Endothelial cell of umbilical vein (primary cell): ENCODE measurements around the gene PITX2. TPM values are rescaled to one million over a fixed set of nuclear protein-coding genes. Genes with fewer than 3 reads are reported as not detected.

Source experiments
- BruUV-seq: library from RNA; stranded (reverse); fragments of 400-500 nt; replicated peaks from 2 replicates; lab custom pipeline; 2021; lab: Mats Ljungman, UMichigan
- CTCF ChIA-PET: fragments of 300-600, 350-600 bp; sonication (Branson Sonifier 250); formaldehyde crosslinking; loops from one replicate; lab custom pipeline; 2021; ENCODE audit warnings: antibody characterized with exemption, inconsistent platforms; lab: Charles Lee
- POLR2A ChIA-PET: fragments of 300-600, 350-600 bp; sonication (Branson Sonifier 250); formaldehyde crosslinking; loops from one replicate; lab custom pipeline; 2021; ENCODE audit warnings: antibody characterized with exemption, inconsistent platforms; lab: Charles Lee
- DNase-seq: peaks from one replicate; pipeline ENCODE4 v3.0.0-alpha.2; 2011; ENCODE audit warnings: low read depth, low spot score
- FAIRE-seq: peaks from 2 replicates; lab custom pipeline; 2011; peaks lifted over from hg19 to GRCh38; lab: Jason Lieb, UNC
- H2AFZ ChIP-seq: 2 replicates; pipeline ENCODE4 v1.6.0; 2012; ENCODE audit warnings: low read depth, low read length, control low read depth, inconsistent platforms
- H3K27ac ChIP-seq: 2 replicates; pipeline ENCODE4 v1.5.1; 2011; ENCODE audit warnings: low read depth, mild to moderate bottlenecking, control low read depth, low read length, moderate library complexity; ENCODE audit not compliant: insufficient read depth
- H3K27me3 ChIP-seq, 2 experiments: 2 replicates each; pipeline versions ENCODE4 v1.6.0 to v1.6.1; 2011; ENCODE audit warnings: low read length in 2 of 2, mixed read lengths in 1 of 2; ENCODE audit not compliant: control insufficient read depth in 2 of 2, insufficient read depth in 2 of 2
- H3K36me3 ChIP-seq, 2 experiments: 2 replicates in 1 of 2; 3 replicates in 1 of 2; pipeline ENCODE4 v1.5.1; 2011; ENCODE audit warnings: low read length in 2 of 2, mild to moderate bottlenecking in 1 of 2, moderate library complexity in 1 of 2; ENCODE audit not compliant: control insufficient read depth in 2 of 2, insufficient read depth in 2 of 2; ENCODE audit errors: extremely low read depth in 1 of 2
- H3K4me1 ChIP-seq: 3 replicates; pipeline ENCODE4 v1.5.1; 2011; ENCODE audit warnings: mild to moderate bottlenecking, low read length; ENCODE audit not compliant: control insufficient read depth, insufficient read depth; ENCODE audit errors: extremely low read depth
- H3K4me2 ChIP-seq: 2 replicates; pipeline ENCODE4 v1.6.1; 2011; ENCODE audit warnings: low read length, control low read depth, mixed read lengths; ENCODE audit not compliant: insufficient read depth
- H3K4me3 ChIP-seq, 3 experiments: fragments of 200-600 bp in 1 of 3; sonication (generic), shearing (Covaris generic) in 1 of 3; replicated peaks in 1 of 3; 2 replicates each; pipeline ENCODE4 v1.5.1; 2011 to 2016; ENCODE audit warnings: control low read depth in 3 of 3, low read length in 3 of 3, mild to moderate bottlenecking in 2 of 3, inconsistent platforms in 1 of 3, low read depth in 1 of 3, moderate library complexity in 1 of 3; ENCODE audit not compliant: insufficient read depth in 1 of 3
- H3K79me2 ChIP-seq: 2 replicates; pipeline ENCODE4 v1.6.0; 2012; ENCODE audit warnings: low read length, inconsistent platforms; ENCODE audit not compliant: control insufficient read depth, insufficient read depth
- H3K9ac ChIP-seq: replicated peaks from 2 replicates; pipeline ENCODE3; 2011; ENCODE audit warnings: low read length, control low read depth; ENCODE audit not compliant: insufficient read depth; ENCODE audit errors: extremely low read depth
- H3K9me1 ChIP-seq: replicated peaks from 3 replicates; pipeline ENCODE4 v1.6.0; 2011; ENCODE audit warnings: mild to moderate bottlenecking, low read length; ENCODE audit not compliant: control insufficient read depth, insufficient read depth; ENCODE audit errors: extremely low read depth
- H3K9me3 ChIP-seq: replicated peaks from 2 replicates; pipeline ENCODE4 v1.5.1; 2012; ENCODE audit warnings: low read length, inconsistent platforms; ENCODE audit not compliant: control insufficient read depth, insufficient read depth
- H4K20me1 ChIP-seq: replicated peaks from 2 replicates; pipeline ENCODE3; 2011; ENCODE audit warnings: mild to moderate bottlenecking, low read length; ENCODE audit not compliant: control insufficient read depth, insufficient read depth; ENCODE audit errors: extremely low read depth
- EZH2 ChIP-seq: IDR thresholded peaks from 2 replicates; pipeline ENCODE4 v1.6.1; 2012; ENCODE audit warnings: borderline replicate concordance, low read depth, mild to moderate bottlenecking, moderate library complexity, low read length, inconsistent platforms; ENCODE audit not compliant: severe bottlenecking
- FOS ChIP-seq: IDR thresholded peaks from 2 replicates; pipeline ENCODE4 v1.6.1; 2011; ENCODE audit warnings: mild to moderate bottlenecking, low read length, moderate library complexity, borderline replicate concordance; ENCODE audit not compliant: insufficient read depth
- GATA2 ChIP-seq: IDR thresholded peaks from 2 replicates; pipeline ENCODE4 v1.7.0; 2011; ENCODE audit warnings: low read depth, mild to moderate bottlenecking, moderate library complexity, mixed read lengths, low read length; ENCODE audit not compliant: insufficient read length, insufficient read depth
- JUN ChIP-seq: IDR thresholded peaks from 2 replicates; pipeline ENCODE4 v1.6.1; 2011; ENCODE audit warnings: borderline replicate concordance, low read depth; ENCODE audit not compliant: insufficient read length, insufficient read depth
- MYC ChIP-seq: IDR thresholded peaks from one replicate; pipeline ENCODE4 v1.6.1; 2011; ENCODE audit warnings: mild to moderate bottlenecking, low read depth, low read length
- POLR2A ChIP-seq: IDR thresholded peaks from 2 replicates; pipeline ENCODE4 v1.6.1; 2012; ENCODE audit warnings: low read depth, mild to moderate bottlenecking, control low read depth, low read length
- POLR2AphosphoS5 ChIP-seq: IDR thresholded peaks from 2 replicates; pipeline ENCODE4 v1.6.1; 2012; ENCODE audit warnings: low read depth, mild to moderate bottlenecking, control low read depth, low read length, moderate library complexity; ENCODE audit not compliant: insufficient read depth
- dilution Hi-C: fragments of 300-500 bp; cut with MboI; formaldehyde crosslinking; loops from one replicate; pipeline ENCODE4 v1.15.0; 2019; ENCODE audit warnings: low sequenced_read_pairs; ENCODE audit not compliant: extremely low pct_ligation_motif_present
- intact Hi-C: fragments of 100-400 bp; cut with micrococcal nuclease; formaldehyde crosslinking; loops from one replicate; pipeline ENCODE4 v1.10.0; 2022
- polyA plus RNA-seq, 4 experiments: library from polyadenylated mRNA; depleted of rRNA in 3 of 4; stranded (reverse) in 3 of 4; unstranded in 1 of 4; fragments of >200 nt; gene quantifications; 2 replicates each; pipeline versions ENCODE4 v1.2.1 to v1.2.3, GENCODE V29; 2011 to 2012; ENCODE audit warnings: missing spikeins in 1 of 4
- total RNA-seq: library from RNA; stranded (reverse); gene quantifications from 2 replicates; pipeline ENCODE4 v1.2.3, GENCODE V29; 2021
- TF ChIP-seq, protein P1 (sequence below): IDR thresholded peaks from 2 replicates; pipeline ENCODE4 v1.6.1; 2011; ENCODE audit not compliant: insufficient read depth, insufficient read length
- TF ChIP-seq, protein P2 (sequence below), 2 donors: IDR thresholded peaks; 1 replicate in 1 of 2; 2 replicates in 1 of 2; pipeline ENCODE4 v1.5.1; 2011; ENCODE audit warnings: low read length in 2 of 2, mild to moderate bottlenecking in 2 of 2, moderate library complexity in 2 of 2, control low read depth in 1 of 2, inconsistent platforms in 1 of 2, low read depth in 1 of 2; ENCODE audit not compliant: insufficient read depth in 1 of 2; ENCODE audit errors: extremely low read depth in 1 of 2

Gene PITX2
- total and polyA plus RNA-seq, 2 donors (not counting 3 experiments of a cell fraction or from before 2014, with no cell fraction given) = 0.04 to 0.31 TPM

DNA sequence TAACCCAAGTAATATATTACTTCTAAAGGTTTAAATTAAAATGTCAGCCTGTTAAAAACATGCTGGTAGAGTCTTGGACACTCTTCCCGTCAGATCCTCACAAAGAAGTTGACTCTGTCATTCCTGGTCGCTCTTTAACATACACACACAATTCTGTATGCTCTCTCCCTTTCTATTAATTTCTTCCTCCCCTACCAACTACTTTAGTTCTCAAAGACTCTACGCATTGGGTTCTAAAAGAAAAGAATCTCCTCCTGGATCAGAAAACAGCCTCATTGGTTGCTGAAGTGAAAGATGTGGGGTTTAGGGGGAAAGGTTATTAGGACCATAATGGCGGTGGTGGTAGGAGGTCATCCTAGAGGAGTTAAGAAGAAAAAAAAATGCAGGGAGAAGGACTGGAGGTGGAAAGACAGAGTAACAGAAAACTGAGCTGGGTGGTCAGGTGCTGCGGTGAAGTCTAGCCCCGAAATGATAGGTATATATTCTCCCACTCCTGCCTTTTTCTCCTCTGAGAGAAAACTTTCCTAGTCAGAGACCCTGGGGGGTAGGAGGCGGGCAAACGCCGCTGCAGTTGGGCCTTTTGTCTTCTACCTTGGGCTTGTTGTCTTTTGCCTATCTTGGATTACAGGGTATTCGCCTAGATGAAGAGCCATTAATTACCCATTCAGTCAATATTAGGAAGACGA, 5.2 kb upstream of the PITX2 start:
- ChIA-PET CTCF (interaction anchor here (1.1 to 1.6 kb wide), 2 partner anchors 17 to 1004 kb away, joined by 3 to 5 read pairs; no protein-coding TSS in a partner anchor), POLR2A (no interaction called here)
- Histone ChIP-seq H3K36me3 (no peaks in the 10 kb centered on the region), H3K9me3 (no peaks in the 10 kb centered on the region), H3K4me1 (no peaks in the 10 kb centered on the region), H3K4me2 (no peak overlapping the region), H3K27ac (no peak overlapping the region), H4K20me1 (no peaks in the 10 kb centered on the region), H3K4me3 (no peak overlapping the region), H3K9me1 (no peaks in the 10 kb centered on the region), H2AFZ (no peak overlapping the region), H3K27me3 (peaks cover 92 to 93% of the 10 kb centered on the region in 2 experiments), H3K79me2 (no peaks in the 10 kb centered on the region), H3K9ac (no peak overlapping the region)
- dilution Hi-C loops (no loop called here), intact Hi-C loops (no loop called here)
- TF ChIP-seq JUN = no peak
- no peak for DNase-seq
- FAIRE-seq = no peak
- BruUV-seq = no TSS peak

DNA sequence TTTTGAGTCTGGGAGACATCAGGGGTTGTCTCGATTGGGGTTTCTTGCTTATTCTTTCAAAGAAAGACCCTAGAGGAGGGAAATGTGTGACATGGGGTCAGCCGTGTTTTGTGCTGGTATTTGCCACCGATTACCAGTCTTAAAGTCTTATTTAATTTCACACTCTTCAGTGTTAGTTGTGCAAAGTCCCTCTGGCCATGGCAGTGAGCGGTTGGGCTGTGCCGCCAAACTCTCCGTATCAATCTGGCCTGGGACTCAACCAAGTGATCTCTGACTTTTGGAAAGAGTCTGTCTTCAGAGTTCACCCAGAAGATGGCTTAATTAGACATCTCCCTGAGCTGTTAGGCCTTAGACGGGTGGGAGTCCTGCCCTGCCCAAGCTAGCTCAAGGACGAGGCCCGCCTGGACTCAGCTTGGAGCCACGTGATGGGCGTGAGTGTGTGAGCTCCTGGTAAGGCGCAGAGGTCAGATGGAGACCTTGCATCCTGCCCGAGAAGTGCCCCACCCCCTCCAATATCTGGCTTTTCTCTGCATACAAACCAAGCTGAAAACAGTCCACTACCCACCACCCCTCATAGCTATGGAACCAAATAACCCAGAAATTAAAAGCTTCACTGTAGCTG, 3.8 kb upstream of the PITX2 start:
- CTCF ChIA-PET = no interaction called here

More for the DNA sequence above, 3.8 kb upstream of the PITX2 start:
- POLR2A ChIA-PET = no interaction called here
- no peaks in the 10 kb centered on the region for H4K20me1 ChIP-seq
- no peaks in the 10 kb centered on the region for H3K9me3 ChIP-seq
- peaks cover 6% of the 10 kb centered on the region for H3K4me1 ChIP-seq
- no peaks in the 10 kb centered on the region for H3K36me3 ChIP-seq
- peaks cover 91 to 96% of the 10 kb centered on the region in 2 experiments for H3K27me3 ChIP-seq
- H2AFZ ChIP-seq = no peak overlapping the region
- no peaks in the 10 kb centered on the region for H3K9me1 ChIP-seq
- FAIRE-seq (no peak), DNase-seq (no peak)
- H3K9ac ChIP-seq = no peak overlapping the region
- no peak overlapping the region for H3K4me3 ChIP-seq
- intact Hi-C loops = no loop called here
- H3K4me2 ChIP-seq = no peak overlapping the region
- TF ChIP-seq JUN = no peak
- no peak for TF ChIP-seq FOS
- no peak for TF ChIP-seq MYC
- no peak for TF ChIP-seq GATA2
- no peak for TF ChIP-seq POLR2AphosphoS5
- TF ChIP-seq, protein P1, sequence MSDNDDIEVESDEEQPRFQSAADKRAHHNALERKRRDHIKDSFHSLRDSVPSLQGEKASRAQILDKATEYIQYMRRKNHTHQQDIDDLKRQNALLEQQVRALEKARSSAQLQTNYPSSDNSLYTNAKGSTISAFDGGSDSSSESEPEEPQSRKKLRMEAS = no peak
- TF ChIP-seq POLR2A = no peak
- no peak for TF ChIP-seq EZH2
- TF ChIP-seq, protein P2, sequence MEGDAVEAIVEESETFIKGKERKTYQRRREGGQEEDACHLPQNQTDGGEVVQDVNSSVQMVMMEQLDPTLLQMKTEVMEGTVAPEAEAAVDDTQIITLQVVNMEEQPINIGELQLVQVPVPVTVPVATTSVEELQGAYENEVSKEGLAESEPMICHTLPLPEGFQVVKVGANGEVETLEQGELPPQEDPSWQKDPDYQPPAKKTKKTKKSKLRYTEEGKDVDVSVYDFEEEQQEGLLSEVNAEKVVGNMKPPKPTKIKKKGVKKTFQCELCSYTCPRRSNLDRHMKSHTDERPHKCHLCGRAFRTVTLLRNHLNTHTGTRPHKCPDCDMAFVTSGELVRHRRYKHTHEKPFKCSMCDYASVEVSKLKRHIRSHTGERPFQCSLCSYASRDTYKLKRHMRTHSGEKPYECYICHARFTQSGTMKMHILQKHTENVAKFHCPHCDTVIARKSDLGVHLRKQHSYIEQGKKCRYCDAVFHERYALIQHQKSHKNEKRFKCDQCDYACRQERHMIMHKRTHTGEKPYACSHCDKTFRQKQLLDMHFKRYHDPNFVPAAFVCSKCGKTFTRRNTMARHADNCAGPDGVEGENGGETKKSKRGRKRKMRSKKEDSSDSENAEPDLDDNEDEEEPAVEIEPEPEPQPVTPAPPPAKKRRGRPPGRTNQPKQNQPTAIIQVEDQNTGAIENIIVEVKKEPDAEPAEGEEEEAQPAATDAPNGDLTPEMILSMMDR (IDR thresholded peaks at IDR 0.05; ENCODE audit: extremely low read depth in 1 of 2, insufficient read depth in 1 of 2, low read depth in 1 of 2, low read length in 2 of 2) = no peak
- BruUV-seq = no TSS peak
- H3K27ac ChIP-seq = no peak overlapping the region
- dilution Hi-C loops = no loop called here
- H3K79me2 ChIP-seq = no peaks in the 10 kb centered on the region
